ENCODE results near the gene WWOX.

WWOX gene

GRCh38 chr16:78675312-78675711 is 575.9 kb downstream of the WWOX start:
- no peak overlapping the region for H3K4me2 ChIP-seq
- H2AFZ ChIP-seq (ENCODE audit: low read depth): no peak overlapping the region
- no peaks in the 10 kb centered on the region for H3K79me2 ChIP-seq (ENCODE audit: insufficient read depth, low read depth)
- no peaks in the 10 kb centered on the region for H3K4me1 ChIP-seq (ENCODE audit: low read depth, poor library complexity, severe bottlenecking)
- TF ChIP-seq CTCF (conservative IDR thresholded peaks at IDR 0.05; ENCODE audit: low read depth, low read length): no peak
- H3K36me3 ChIP-seq (ENCODE audit: insufficient read depth): no peaks in the 10 kb centered on the region
- no peak overlapping the region for H3K9ac ChIP-seq
- no peaks in the 10 kb centered on the region for H4K20me1 ChIP-seq (ENCODE audit: insufficient read depth)
- no peak overlapping the region for H3K4me3 ChIP-seq (IDR thresholded peaks at IDR 0.05; ENCODE audit: insufficient read depth, low read depth, low read length)
- H3K27ac ChIP-seq: no peak overlapping the region
- no peaks in the 10 kb centered on the region for H3K27me3 ChIP-seq (ENCODE audit: insufficient read depth, low read depth)

- Histone ChIP-seq H3K27me3 (ENCODE audit: insufficient read depth, low read depth) (no peaks in the 10 kb centered on the region), H3K4me3 (IDR thresholded peaks at IDR 0.05; ENCODE audit: insufficient read depth, low read depth, low read length) (no peak overlapping the region), H3K4me1 (ENCODE audit: low read depth, poor library complexity, severe bottlenecking) (no peaks in the 10 kb centered on the region), H3K36me3 (ENCODE audit: insufficient read depth) (no peaks in the 10 kb centered on the region), H3K4me2 (no peak overlapping the region), H4K20me1 (ENCODE audit: insufficient read depth) (no peaks in the 10 kb centered on the region), H2AFZ (ENCODE audit: low read depth) (no peak overlapping the region), H3K79me2 (ENCODE audit: insufficient read depth, low read depth) (no peaks in the 10 kb centered on the region), H3K27ac (no peak overlapping the region), H3K9ac (no peak overlapping the region)
- no peak for TF ChIP-seq CTCF (conservative IDR thresholded peaks at IDR 0.05; ENCODE audit: low read depth, low read length)
Observed at GRCh38 chr16:78675951-78676792, 576.7 kb downstream of the WWOX start.

GRCh38 chr16:78677181-78677731 is 577.8 kb downstream of the WWOX start:
- TF ChIP-seq CTCF (conservative IDR thresholded peaks at IDR 0.05; ENCODE audit: low read depth, low read length): no peak
- Histone ChIP-seq H3K4me1 (ENCODE audit: low read depth, poor library complexity, severe bottlenecking) (no peaks in the 10 kb centered on the region), H3K27ac (no peak overlapping the region), H3K27me3 (ENCODE audit: insufficient read depth, low read depth) (no peaks in the 10 kb centered on the region), H3K36me3 (ENCODE audit: insufficient read depth) (no peaks in the 10 kb centered on the region), H2AFZ (ENCODE audit: low read depth) (no peak overlapping the region), H3K4me2 (no peak overlapping the region), H3K4me3 (IDR thresholded peaks at IDR 0.05; ENCODE audit: insufficient read depth, low read depth, low read length) (no peak overlapping the region), H3K9ac (no peak overlapping the region), H3K79me2 (ENCODE audit: insufficient read depth, low read depth) (no peaks in the 10 kb centered on the region), H4K20me1 (ENCODE audit: insufficient read depth) (no peaks in the 10 kb centered on the region)

- no peak overlapping the region for H3K9ac ChIP-seq
- H3K27ac ChIP-seq: no peak overlapping the region
- H3K4me3 ChIP-seq (IDR thresholded peaks at IDR 0.05; ENCODE audit: insufficient read depth, low read depth, low read length): no peak overlapping the region
- no peaks in the 10 kb centered on the region for H3K27me3 ChIP-seq (ENCODE audit: insufficient read depth, low read depth)
- no peaks in the 10 kb centered on the region for H4K20me1 ChIP-seq (ENCODE audit: insufficient read depth)
- no peaks in the 10 kb centered on the region for H3K4me1 ChIP-seq (ENCODE audit: low read depth, poor library complexity, severe bottlenecking)
- H2AFZ ChIP-seq (ENCODE audit: low read depth): no peak overlapping the region
- no peak for TF ChIP-seq CTCF (conservative IDR thresholded peaks at IDR 0.05; ENCODE audit: low read depth, low read length)
- H3K79me2 ChIP-seq (ENCODE audit: insufficient read depth, low read depth): no peaks in the 10 kb centered on the region
- no peak overlapping the region for H3K4me2 ChIP-seq
- H3K36me3 ChIP-seq (ENCODE audit: insufficient read depth): no peaks in the 10 kb centered on the region
Observed at GRCh38 chr16:78679546-78679945, 580.1 kb downstream of the WWOX start.

Measured in KMS-11 (cell line).